IgD-negative memory B cell (primary cell): ENCODE measurements around the gene MAN1C1. TPM values are rescaled to one million over a fixed set of nuclear protein-coding genes. Genes with fewer than 3 reads are reported as not detected.

Experiments
- H3K27ac Mint-ChIP-seq, 3 donors: one replicate each; pipeline ENCODE4 v1.8.0; 2020 to 2022; ENCODE audit warnings: mild to moderate bottlenecking in 3 of 3, mixed read lengths in 3 of 3, moderate library complexity in 1 of 3
- H3K27me3 Mint-ChIP-seq: one replicate; pipeline ENCODE4 v1.8.0; 2021; ENCODE audit warnings: mixed read lengths
- H3K36me3 Mint-ChIP-seq: one replicate; pipeline ENCODE4 v1.8.0; 2020; ENCODE audit warnings: mild to moderate bottlenecking, mixed read lengths
- H3K4me1 Mint-ChIP-seq, 3 donors: one replicate each; pipeline ENCODE4 v1.8.0; 2020 to 2022; ENCODE audit warnings: mixed read lengths in 3 of 3, mild to moderate bottlenecking in 1 of 3
- H3K4me3 Mint-ChIP-seq, 4 donors: one replicate each; pipeline ENCODE4 v1.8.0; 2020 to 2022; ENCODE audit warnings: mild to moderate bottlenecking in 4 of 4, mixed read lengths in 4 of 4, moderate library complexity in 3 of 4
- H3K9me3 Mint-ChIP-seq, 3 donors: one replicate each; pipeline ENCODE4 v1.8.0; 2020 to 2021; ENCODE audit warnings: mixed read lengths in 3 of 3, mild to moderate bottlenecking in 1 of 3
- polyA plus RNA-seq: library from polyadenylated mRNA; unstranded; fragments of 300-500 nt; fragmentation: Illumina TruSeq; gene quantifications from one replicate; pipeline ENCODE4 v1.2.3, GENCODE V29; 2021

The MAN1C1 gene
- 0.49 TPM for polyA plus RNA-seq

GRCh38 chr1:25616095-25616986, at the start of gene MAN1C1:
TSS of gene MAN1C1 (plus strand) at chr1:25616791. CDS start at chr1:25617798, 1,007 bp downstream.
- no peaks in the 10 kb centered on the region for H3K9me3 Mint-ChIP-seq
- peak within 1 kb of the TSS; percentile 7 to 76 (median 65) for H3K27ac Mint-ChIP-seq
- H3K36me3 Mint-ChIP-seq, result no peaks in the 10 kb centered on the region
- peak within 1 kb of the TSS; percentile 51 to 89 (median 72) for H3K4me3 Mint-ChIP-seq
- H3K27me3 Mint-ChIP-seq, result peaks cover 21% of the 10 kb centered on the region
- peaks cover 14 to 22% (median 16%) of the 10 kb centered on the region in 3 donors for H3K4me1 Mint-ChIP-seq

- Mint-ChIP-seq H3K27me3 (peaks cover 3% of the 10 kb centered on the region), H3K36me3 (peaks cover 10% of the 10 kb centered on the region), H3K9me3 (no peaks in the 10 kb centered on the region), H3K4me1 (peaks cover 5 to 7% (median 6%) of the 10 kb centered on the region in 3 donors), H3K4me3 (no peak overlapping the region), H3K27ac (peak overlapping the region in 1 of 3 donors; percentile 12)
Measured at GRCh38 chr1:25567710-25568089, 48.9 kb upstream of the MAN1C1 start.

- H3K27me3 Mint-ChIP-seq, result peaks cover 3% of the 10 kb centered on the region
- H3K4me3 Mint-ChIP-seq, result no peak overlapping the region
Measured at GRCh38 chr1:25568090-25568833, 48.3 kb upstream of the MAN1C1 start.

DNA sequence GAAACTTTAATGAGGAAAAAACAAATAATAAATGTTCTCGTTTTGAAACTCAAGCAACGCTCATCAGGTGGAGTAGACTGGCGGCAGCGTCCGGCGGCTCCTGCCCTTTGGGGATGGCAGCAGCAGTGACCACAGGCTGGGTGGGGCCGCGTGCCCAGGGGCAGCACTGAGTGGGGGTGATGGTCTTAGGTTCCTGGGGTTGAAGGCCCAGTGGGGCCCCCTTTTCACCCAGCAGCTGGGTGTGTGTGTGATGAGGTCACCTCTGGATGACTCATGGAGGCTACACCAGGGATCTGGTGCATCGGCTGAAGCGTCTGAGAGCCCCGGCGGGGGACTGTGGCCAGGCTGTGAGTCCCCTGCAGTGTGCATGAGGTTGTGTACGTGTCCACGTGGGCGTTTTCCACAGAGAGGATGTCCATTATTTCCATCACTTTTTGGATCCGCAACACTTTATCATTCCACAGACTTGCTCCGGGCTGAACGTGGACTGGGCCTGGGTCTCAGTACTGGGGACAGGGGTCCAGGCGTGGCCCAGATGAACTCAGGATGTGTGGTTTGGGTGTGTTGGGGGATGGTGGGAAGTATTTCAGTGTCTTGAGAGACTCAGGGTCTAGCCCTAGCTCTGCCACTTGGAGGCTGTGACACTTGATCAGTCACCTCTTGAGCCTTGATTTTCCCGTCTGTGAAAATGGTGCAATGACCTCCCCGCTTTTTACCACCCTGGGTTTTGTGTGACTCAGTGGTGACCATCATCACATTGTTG, 47.6 kb upstream of the MAN1C1 start:
- no peak overlapping the region for H3K4me3 Mint-ChIP-seq
- H3K27ac Mint-ChIP-seq, result no peak overlapping the region
- peaks cover 0 to 5% (median 3%) of the 10 kb centered on the region in 3 donors for H3K4me1 Mint-ChIP-seq
- H3K27me3 Mint-ChIP-seq, result peaks cover 3% of the 10 kb centered on the region
- H3K9me3 Mint-ChIP-seq, result no peaks in the 10 kb centered on the region
- peaks cover 10% of the 10 kb centered on the region for H3K36me3 Mint-ChIP-seq

More at GRCh38 chr1:25568090-25568833, 48.3 kb upstream of the MAN1C1 start:
- Mint-ChIP-seq H3K27ac (peak overlapping the region in 1 of 3 donors; percentile 12), H3K9me3 (no peaks in the 10 kb centered on the region), H3K4me1 (peaks cover 0 to 5% (median 3%) of the 10 kb centered on the region in 3 donors), H3K36me3 (peaks cover 10% of the 10 kb centered on the region)

- H3K9me3 Mint-ChIP-seq, result no peaks in the 10 kb centered on the region
- H3K4me1 Mint-ChIP-seq, result peaks cover 0 to 5% (median 3%) of the 10 kb centered on the region in 3 donors
- no peak overlapping the region for H3K27ac Mint-ChIP-seq
- H3K27me3 Mint-ChIP-seq, result peaks cover 3% of the 10 kb centered on the region
- no peak overlapping the region for H3K4me3 Mint-ChIP-seq
- H3K36me3 Mint-ChIP-seq, result peaks cover 7% of the 10 kb centered on the region
Measured at GRCh38 chr1:25569597-25570396, 46.8 kb upstream of the MAN1C1 start.

DNA sequence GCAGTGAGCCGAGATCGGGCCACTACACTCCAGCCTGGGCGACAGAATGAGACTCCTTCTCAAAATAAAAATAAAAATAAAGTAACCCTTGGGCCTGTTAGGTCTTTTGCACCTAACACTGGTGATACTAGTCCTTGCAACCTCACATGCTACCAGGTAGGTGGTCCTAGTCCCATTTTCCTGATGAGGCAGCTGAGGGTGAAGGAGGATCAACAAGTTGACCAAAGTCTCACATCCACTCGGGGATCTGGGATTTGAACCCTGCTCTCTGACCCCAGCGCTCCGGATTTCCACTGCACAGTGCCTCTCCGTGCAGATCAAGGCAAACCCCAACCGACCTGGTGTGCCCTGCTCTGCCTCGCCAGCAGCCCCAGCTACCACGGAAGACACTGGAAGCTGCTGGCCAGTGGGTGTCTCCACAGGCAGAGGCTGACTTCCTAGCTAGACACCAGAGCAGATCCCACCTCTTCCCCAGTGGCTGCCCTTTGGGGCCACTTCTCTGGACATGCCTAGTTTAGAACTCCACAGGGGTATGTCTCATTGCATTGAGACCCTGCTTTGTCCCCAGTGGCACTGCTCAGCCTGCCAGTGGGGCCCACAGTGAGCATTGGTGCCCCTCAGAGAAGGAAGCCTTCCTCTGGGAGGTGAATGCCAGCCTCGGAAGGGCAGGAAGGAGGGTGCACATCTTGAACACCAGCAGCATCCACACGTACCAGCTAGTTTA, 45.6 kb upstream of the MAN1C1 start:
- Mint-ChIP-seq H3K36me3 (peaks cover 7% of the 10 kb centered on the region), H3K4me3 (no peak overlapping the region), H3K27me3 (peaks cover 3% of the 10 kb centered on the region), H3K27ac (no peak overlapping the region), H3K4me1 (peaks cover 0 to 5% (median 3%) of the 10 kb centered on the region in 3 donors), H3K9me3 (no peaks in the 10 kb centered on the region)

DNA sequence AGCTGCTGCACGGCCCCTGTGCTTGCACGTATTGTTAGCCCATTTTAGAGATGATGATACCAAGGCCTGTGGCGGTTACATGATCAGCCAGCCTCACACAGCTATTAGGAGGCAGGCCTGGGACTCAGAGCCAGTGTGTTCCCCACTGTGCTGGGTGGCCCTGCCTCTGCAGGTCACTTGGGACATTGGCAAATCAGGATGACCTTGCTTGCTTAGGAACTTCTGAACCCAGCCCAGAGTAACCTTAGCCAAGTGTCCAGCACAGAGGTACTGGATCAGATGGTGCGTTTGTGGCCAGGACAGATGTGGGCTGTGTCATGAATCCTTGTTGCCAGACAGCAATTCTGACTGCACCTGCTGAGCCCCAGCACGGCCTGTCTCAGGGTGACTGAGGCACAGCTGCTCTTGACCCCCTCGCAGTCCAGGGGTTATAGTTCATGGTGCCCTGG, 45.0 kb upstream of the MAN1C1 start:
- no peaks in the 10 kb centered on the region for H3K9me3 Mint-ChIP-seq
- peaks cover 0 to 3% (median 3%) of the 10 kb centered on the region in 3 donors for H3K4me1 Mint-ChIP-seq
- no peak overlapping the region for H3K4me3 Mint-ChIP-seq
- peaks cover 3% of the 10 kb centered on the region for H3K36me3 Mint-ChIP-seq
- H3K27me3 Mint-ChIP-seq, result peaks cover 3% of the 10 kb centered on the region
- no peak overlapping the region for H3K27ac Mint-ChIP-seq

DNA sequence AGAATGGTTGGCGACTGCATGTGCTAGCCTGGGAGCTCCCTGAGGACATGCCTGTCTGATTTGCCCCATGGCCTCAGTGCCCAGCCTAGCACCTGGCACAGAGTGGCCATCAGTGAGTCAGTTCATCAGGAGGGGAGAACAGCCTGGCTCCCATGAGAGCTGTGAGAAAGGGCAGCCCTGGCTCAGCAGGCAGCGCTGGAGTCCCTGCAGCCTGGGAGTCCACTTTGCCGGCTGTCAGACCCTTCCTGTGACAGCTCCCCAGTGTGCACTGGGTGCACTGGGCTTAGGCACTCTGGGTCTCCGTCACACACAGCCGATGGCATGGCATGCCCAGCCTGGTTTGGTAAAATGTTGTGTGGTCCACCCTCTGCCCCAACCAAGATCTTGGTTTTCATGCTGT, 44.5 kb upstream of the MAN1C1 start:
- Mint-ChIP-seq H3K36me3 (peaks cover 3% of the 10 kb centered on the region), H3K27ac (no peak overlapping the region), H3K4me3 (no peak overlapping the region), H3K27me3 (peaks cover 3% of the 10 kb centered on the region), H3K4me1 (peaks cover 0 to 3% (median 3%) of the 10 kb centered on the region in 3 donors), H3K9me3 (no peaks in the 10 kb centered on the region)

- Mint-ChIP-seq H3K36me3 (no peaks in the 10 kb centered on the region), H3K27me3 (peaks cover 3% of the 10 kb centered on the region), H3K27ac (no peak overlapping the region), H3K4me1 (peaks cover 0 to 5% (median 3%) of the 10 kb centered on the region in 3 donors), H3K4me3 (no peak overlapping the region), H3K9me3 (no peaks in the 10 kb centered on the region)
Measured at GRCh38 chr1:25572708-25573590, 43.6 kb upstream of the MAN1C1 start.

- H3K4me1 Mint-ChIP-seq, result peaks cover 0 to 5% (median 3%) of the 10 kb centered on the region in 3 donors
Measured at GRCh38 chr1:25573591-25573930, 43.0 kb upstream of the MAN1C1 start.

DNA sequence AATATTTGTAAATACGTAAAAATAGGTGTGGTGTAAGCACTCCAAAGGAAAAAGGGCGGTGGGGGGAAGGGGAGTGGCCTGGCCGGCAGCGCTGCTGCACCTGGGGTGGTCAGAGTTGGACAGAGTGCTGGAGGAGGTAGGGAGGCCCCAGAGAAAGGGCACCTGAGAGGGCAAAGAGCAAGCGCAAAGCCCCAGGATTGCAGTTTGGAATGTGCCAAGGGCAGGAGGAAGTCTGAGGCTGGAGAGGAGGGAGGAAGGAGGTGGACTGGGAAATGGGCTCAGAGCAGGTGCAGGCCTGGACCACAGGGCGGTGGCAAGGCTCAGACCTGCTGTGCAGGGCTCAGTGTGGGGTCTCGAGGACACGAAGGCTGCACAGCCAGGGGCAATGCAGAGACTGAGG, 42.6 kb upstream of the MAN1C1 start:
- Mint-ChIP-seq H3K9me3 (no peaks in the 10 kb centered on the region), H3K4me3 (no peak overlapping the region), H3K27ac (no peak overlapping the region), H3K36me3 (no peaks in the 10 kb centered on the region), H3K4me1 (peaks cover 0 to 5% (median 3%) of the 10 kb centered on the region in 3 donors), H3K27me3 (peaks cover 3% of the 10 kb centered on the region)

More at GRCh38 chr1:25573591-25573930, 43.0 kb upstream of the MAN1C1 start:
- H3K36me3 Mint-ChIP-seq, result no peaks in the 10 kb centered on the region
- H3K27ac Mint-ChIP-seq, result no peak overlapping the region
- H3K4me3 Mint-ChIP-seq, result no peak overlapping the region
- no peaks in the 10 kb centered on the region for H3K9me3 Mint-ChIP-seq
- H3K27me3 Mint-ChIP-seq, result peaks cover 3% of the 10 kb centered on the region

GRCh38 chr1:25575191-25575590, 41.4 kb upstream of the MAN1C1 start:
- no peaks in the 10 kb centered on the region for H3K9me3 Mint-ChIP-seq
- no peak overlapping the region for H3K27ac Mint-ChIP-seq
- H3K4me3 Mint-ChIP-seq, result no peak overlapping the region
- H3K36me3 Mint-ChIP-seq, result no peaks in the 10 kb centered on the region
- peaks cover 0 to 5% (median 3%) of the 10 kb centered on the region in 3 donors for H3K4me1 Mint-ChIP-seq
- peaks cover 3% of the 10 kb centered on the region for H3K27me3 Mint-ChIP-seq
